Small intestine (tissue), 7 donors: Measurements from ENCODE around the gene SLC35E1. TPM values are rescaled to one million over a fixed set of nuclear protein-coding genes. Genes with fewer than 3 reads are reported as not detected.

Source experiments
- DNase-seq, 2 donors: peaks; one replicate each; pipeline versions ENCODE4 v3.0.0 to v3.0.0-alpha.2; 2013
- FAIRE-seq: peaks from 2 replicates; lab custom pipeline; 2012; peaks lifted over from hg19 to GRCh38; lab: Jason Lieb, UNC
- H3K27ac ChIP-seq, 3 donors: one replicate each; pipeline ENCODE4 v1.5.1; 2013; ENCODE audit warnings: low read length in 2 of 3, mild to moderate bottlenecking in 2 of 3, control low read depth in 1 of 3, inconsistent platforms in 1 of 3, low read depth in 1 of 3, moderate library complexity in 1 of 3
- H3K27me3 ChIP-seq, 3 donors: one replicate each; pipeline ENCODE4 v1.6.1; 2013; ENCODE audit warnings: low read length in 3 of 3, inconsistent platforms in 1 of 3; ENCODE audit not compliant: control insufficient read depth in 3 of 3, insufficient read depth in 3 of 3
- H3K36me3 ChIP-seq, 3 donors: one replicate each; pipeline ENCODE4 v1.6.1; 2013; ENCODE audit warnings: low read length in 3 of 3, inconsistent platforms in 1 of 3, low read depth in 1 of 3, mild to moderate bottlenecking in 1 of 3, moderate library complexity in 1 of 3; ENCODE audit not compliant: control insufficient read depth in 3 of 3, insufficient read depth in 2 of 3
- H3K4me1 ChIP-seq, 3 donors: one replicate each; pipeline ENCODE4 v1.6.1; 2013; ENCODE audit warnings: low read length in 2 of 3, inconsistent platforms in 1 of 3, low read depth in 1 of 3, mild to moderate bottlenecking in 1 of 3, moderate library complexity in 1 of 3; ENCODE audit not compliant: control insufficient read depth in 3 of 3, insufficient read depth in 2 of 3
- H3K4me3 ChIP-seq, 3 donors: one replicate each; pipeline ENCODE4 v1.5.1; 2013; ENCODE audit warnings: low read length in 3 of 3, control low read depth in 1 of 3, inconsistent platforms in 1 of 3, low read depth in 1 of 3, mild to moderate bottlenecking in 1 of 3, moderate library complexity in 1 of 3
- H3K9me3 ChIP-seq, 2 donors: one replicate each; pipeline ENCODE4 v1.6.1; 2013; ENCODE audit warnings: low read depth in 1 of 2, low read length in 1 of 2; ENCODE audit not compliant: control insufficient read depth in 2 of 2, insufficient read depth in 1 of 2
- WGBS, 3 donors: extraction: QIAGEN DNeasy Blood & Tissue Kit; methylation state at CpG; one replicate each; pipeline ENCODE4 v1.1.7; 2013; 5-methylcytosine and 5-hydroxymethylcytosine counted together
- polyA plus RNA-seq, 4 donors: library from polyadenylated mRNA; stranded (reverse) in 3 of 4; unstranded in 1 of 4; fragments of 200-250 nt in 3 of 4; fragments of 120-200 nt in 1 of 4; gene quantifications; one replicate each; pipeline versions ENCODE4 v1.2.1 to v1.2.3, GENCODE V29; 2013
- donor health status: healthy with polysubstance abuse.
- donor health status: control.
- donor health status: control.
- donor health status: Bipolar disorder and iron deficiency.
- donor health status: healthy.

Gene SLC35E1
- polyA plus RNA-seq, 4 donors, result 14.5 to 34.3 (median 18.7) TPM

- H3K27ac ChIP-seq, result no peak overlapping the region
- FAIRE-seq, result no peak
Measured at GRCh38 chr19:16605115-16605514, 32.9 kb upstream of the SLC35E1 start.

GRCh38 chr19:16604615-16605014 is 32.4 kb upstream of the SLC35E1 start:
- DNase-seq (no peak), FAIRE-seq (no peak)
- WGBS, 3 donors, result 91 to 98% (median 96%) methylated on average over 6 of the region's 6 CpGs
- Histone ChIP-seq H3K36me3 (peaks cover 0 to 33% (median 0%) of the 10 kb centered on the region in 3 donors), H3K27ac (no peak overlapping the region), H3K4me1 (no peaks in the 10 kb centered on the region), H3K9me3 (no peaks in the 10 kb centered on the region), H3K4me3 (no peak overlapping the region), H3K27me3 (no peaks in the 10 kb centered on the region)

More at GRCh38 chr19:16605115-16605514, 32.9 kb upstream of the SLC35E1 start:
- H3K4me1 ChIP-seq, result no peaks in the 10 kb centered on the region
- no peaks in the 10 kb centered on the region for H3K27me3 ChIP-seq
- DNase-seq, result no peak
- H3K4me3 ChIP-seq, result no peak overlapping the region
- WGBS, 3 donors, result 84 to 92% (median 86%) methylated on average over 3 of the region's 3 CpGs
- H3K36me3 ChIP-seq, result peaks cover 0 to 33% (median 0%) of the 10 kb centered on the region in 3 donors
- no peaks in the 10 kb centered on the region for H3K9me3 ChIP-seq

GRCh38 chr19:16603090-16603489 is 30.9 kb upstream of the SLC35E1 start:
- no peak for DNase-seq
- Histone ChIP-seq H3K4me3 (no peak overlapping the region), H3K9me3 (no peaks in the 10 kb centered on the region), H3K4me1 (no peaks in the 10 kb centered on the region), H3K27me3 (no peaks in the 10 kb centered on the region), H3K36me3 (peaks cover 0 to 34% (median 0%) of the 10 kb centered on the region in 3 donors), H3K27ac (no peak overlapping the region)
- no peak for FAIRE-seq
- 52 to 65% (median 53%) methylated on average over 3 of the region's 3 CpGs for WGBS, 3 donors

- Histone ChIP-seq H3K4me3 (no peak overlapping the region), H3K4me1 (no peaks in the 10 kb centered on the region), H3K9me3 (no peaks in the 10 kb centered on the region), H3K27ac (no peak overlapping the region), H3K27me3 (no peaks in the 10 kb centered on the region), H3K36me3 (peaks cover 0 to 33% (median 0%) of the 10 kb centered on the region in 3 donors)
- no peak for FAIRE-seq
- 89 to 92% (median 90%) methylated on average over 20 of the region's 20 CpGs for WGBS, 3 donors
- no peak for DNase-seq
Measured at GRCh38 chr19:16601378-16602052, 29.3 kb upstream of the SLC35E1 start.

- no peak for DNase-seq
- no peak for FAIRE-seq
- 88 to 94% (median 90%) methylated on average over 5 of the region's 5 CpGs for WGBS, 3 donors
- no peaks in the 10 kb centered on the region for H3K27me3 ChIP-seq
- H3K4me3 ChIP-seq, result no peak overlapping the region
- no peak overlapping the region for H3K27ac ChIP-seq
- peaks cover 0 to 30% (median 0%) of the 10 kb centered on the region in 3 donors for H3K36me3 ChIP-seq
- no peaks in the 10 kb centered on the region for H3K9me3 ChIP-seq
- no peaks in the 10 kb centered on the region for H3K4me1 ChIP-seq
Measured at GRCh38 chr19:16600824-16601223, 28.6 kb upstream of the SLC35E1 start.

- peaks cover 0 to 29% (median 0%) of the 10 kb centered on the region in 3 donors for H3K36me3 ChIP-seq
- no peaks in the 10 kb centered on the region for H3K27me3 ChIP-seq
- no peaks in the 10 kb centered on the region for H3K9me3 ChIP-seq
- FAIRE-seq (no peak), DNase-seq (no peak)
- no peak overlapping the region for H3K4me3 ChIP-seq
- 84 to 86% (median 84%) methylated on average over 5 to 6 of the region's 6 CpGs for WGBS, 3 donors
- H3K4me1 ChIP-seq, result no peaks in the 10 kb centered on the region
- no peak overlapping the region for H3K27ac ChIP-seq
Measured at GRCh38 chr19:16599655-16600346, 27.6 kb upstream of the SLC35E1 start.

GRCh38 chr19:16598848-16599247 is 26.6 kb upstream of the SLC35E1 start:
- DNase-seq (no peak), FAIRE-seq (no peak)
- no peaks in the 10 kb centered on the region for H3K4me1 ChIP-seq
- WGBS, 3 donors, result 62 to 79% (median 71%) methylated on average over 4 of the region's 4 CpGs
- H3K4me3 ChIP-seq, result no peak overlapping the region
- H3K9me3 ChIP-seq, result no peaks in the 10 kb centered on the region
- H3K36me3 ChIP-seq, result peaks cover 0 to 26% (median 0%) of the 10 kb centered on the region in 3 donors
- no peaks in the 10 kb centered on the region for H3K27me3 ChIP-seq
- no peak overlapping the region for H3K27ac ChIP-seq

GRCh38 chr19:16596399-16596798 is 24.2 kb upstream of the SLC35E1 start:
- DNase-seq (no peak), FAIRE-seq (no peak)
- Histone ChIP-seq H3K9me3 (no peaks in the 10 kb centered on the region), H3K27ac (no peak overlapping the region), H3K36me3 (peaks cover 0 to 32% (median 0%) of the 10 kb centered on the region in 3 donors), H3K4me3 (no peak overlapping the region), H3K27me3 (no peaks in the 10 kb centered on the region), H3K4me1 (no peaks in the 10 kb centered on the region)
- 93 to 94% (median 93%) methylated on average over 9 of the region's 9 CpGs for WGBS, 3 donors
